Adrenal gland (tissue), 12 donors: ENCODE measurements around the gene CBX5. TPM values are rescaled to one million over a fixed set of nuclear protein-coding genes. Genes with fewer than 3 reads are reported as not detected.

Source experiments
- DNase-seq, 7 donors: peaks; one replicate each; pipeline ENCODE4 v3.0.0-alpha.2; 2019 to 2020
- H3K27ac ChIP-seq, 5 donors: fragments of 200-600 bp; sonication (generic) in 4 of 5; 1 replicate in 3 of 5; 2 replicates in 2 of 5; pipeline versions ENCODE4 v1.5.1 to v1.8.0; 2016 to 2020; ENCODE audit warnings: mild to moderate bottlenecking in 1 of 5
- H3K27me3 ChIP-seq: fragments of 200-600 bp; 2 replicates; pipeline ENCODE4 v1.8.0; 2021
- H3K36me3 ChIP-seq, 2 donors: fragments of 200-600 bp; replicated peaks in 1 of 2; 1 replicate in 1 of 2; 2 replicates in 1 of 2; pipeline versions ENCODE4 v1.5.1 to v1.8.0; 2018 to 2022
- H3K4me1 ChIP-seq, 2 donors: fragments of 200-600 bp; replicated peaks in 1 of 2; 1 replicate in 1 of 2; 2 replicates in 1 of 2; pipeline versions ENCODE4 v1.5.1 to v1.8.0; 2018 to 2021
- H3K4me3 ChIP-seq, 4 donors: fragments of 200-600 bp; sonication (generic) in 3 of 4; one replicate each; pipeline ENCODE4 v1.5.1; 2016 to 2018
- H3K9me3 ChIP-seq, 3 donors: fragments of 200-600 bp; sonication (generic) in 1 of 3; replicated peaks in 1 of 3; 1 replicate in 2 of 3; 2 replicates in 1 of 3; pipeline versions ENCODE4 v1.5.1 to v1.8.0; 2016 to 2021
- POLR2A ChIP-seq, 2 donors: fragments of 450-650 bp; IDR thresholded peaks; one replicate each; pipeline ENCODE4 v1.6.1; 2017; ENCODE audit warnings: antibody characterized with exemption in 2 of 2, mild to moderate bottlenecking in 2 of 2, moderate library complexity in 1 of 2
- WGBS, 4 donors: extraction: QIAGEN DNeasy Blood & Tissue Kit in 2 of 4; methylation state at CpG; one replicate each; pipeline versions ENCODE4 v1.1.5 to v1.1.7; 2013 to 2017; 5-methylcytosine and 5-hydroxymethylcytosine counted together
- intact Hi-C, 2 donors: fragments of 100-400 bp; cut with DNase I; formaldehyde crosslinking; loops; one replicate each; pipeline versions ENCODE4 v1.14.1 to v1.15.0; 2022 to 2023
- polyA plus RNA-seq, 3 donors: library from polyadenylated mRNA; stranded (reverse); fragments of 200-250 nt in 2 of 3; fragments of 350-450 nt in 1 of 3; fragmentation: Illumina TruSeq in 1 of 3; extraction: RNeasy Lipid Tissue Mini Kit (QIAGEN cat#74804) in 1 of 3; gene quantifications; one replicate each; pipeline ENCODE4 v1.2.3, GENCODE V29; 2013 to 2014
- total RNA-seq, 9 donors: library from RNA; depleted of rRNA in 4 of 9; stranded (reverse); fragments of >200 nt in 4 of 9; fragments of 120-200 nt in 1 of 9; fragmentation: NEBNext Ultra II Directional in 1 of 9; extraction: Animal tissue kit (Norgen Biotek cat#: 25700) in 1 of 9; gene quantifications; one replicate each; pipeline versions ENCODE4 v1.1.0 to v1.2.4, GENCODE V29; 2013 to 2023
- TF ChIP-seq, protein P1 (sequence below), 6 experiments: fragments of 450-650 bp in 4 of 6; fragments of 200-600 bp in 2 of 6; sonication (generic) in 1 of 6; IDR thresholded peaks; 1 replicate in 5 of 6; 2 replicates in 1 of 6; pipeline versions ENCODE4 v1.5.1 to v1.8.0; 2016 to 2021; ENCODE audit warnings: antibody characterized with exemption in 6 of 6, mild to moderate bottlenecking in 2 of 6, moderate library complexity in 1 of 6
- donor health status: healthy with polysubstance abuse.
- donor health status: Bipolar disorder and iron deficiency.
- donor health status: DM: yes; HTN: yes; CAD: no.
- donor health status: DM: no; HTN: no; CAD: no.
- donor health status: DM: no; HTN: no; CAD: no.
- donor health status: DM: yes; HTN: yes; CAD: no.

CBX5 gene
- total and polyA plus RNA-seq, 12 donors, result 8.2 to 88.4 (median 54.6) TPM

DNA sequence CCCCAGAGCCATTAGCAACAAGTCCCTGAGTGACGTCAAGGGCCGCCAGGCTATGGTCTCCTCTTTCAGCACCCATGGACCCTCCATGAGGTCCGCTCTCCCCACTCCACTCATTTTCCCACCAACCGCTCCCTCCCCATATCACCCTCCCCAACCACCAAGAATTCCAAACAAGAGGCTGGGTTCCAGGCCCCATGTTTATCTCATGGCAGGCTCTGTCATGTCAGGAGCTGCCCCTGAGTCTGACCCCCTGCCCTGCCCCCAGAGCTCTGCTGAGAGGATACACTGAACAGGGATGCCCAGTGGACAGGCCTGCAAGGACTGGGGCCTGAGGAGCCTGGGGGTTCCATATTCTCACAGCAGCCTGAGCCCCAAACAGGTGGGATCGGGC is 69.5 kb downstream of the CBX5 start:
- H3K27ac ChIP-seq, result no peak overlapping the region
- no peaks in the 10 kb centered on the region for H3K9me3 ChIP-seq
- intact Hi-C loops, result no loop called here
- TF ChIP-seq POLR2A (IDR thresholded peaks at IDR 0.05), result no peak
- TF ChIP-seq, protein P1, sequence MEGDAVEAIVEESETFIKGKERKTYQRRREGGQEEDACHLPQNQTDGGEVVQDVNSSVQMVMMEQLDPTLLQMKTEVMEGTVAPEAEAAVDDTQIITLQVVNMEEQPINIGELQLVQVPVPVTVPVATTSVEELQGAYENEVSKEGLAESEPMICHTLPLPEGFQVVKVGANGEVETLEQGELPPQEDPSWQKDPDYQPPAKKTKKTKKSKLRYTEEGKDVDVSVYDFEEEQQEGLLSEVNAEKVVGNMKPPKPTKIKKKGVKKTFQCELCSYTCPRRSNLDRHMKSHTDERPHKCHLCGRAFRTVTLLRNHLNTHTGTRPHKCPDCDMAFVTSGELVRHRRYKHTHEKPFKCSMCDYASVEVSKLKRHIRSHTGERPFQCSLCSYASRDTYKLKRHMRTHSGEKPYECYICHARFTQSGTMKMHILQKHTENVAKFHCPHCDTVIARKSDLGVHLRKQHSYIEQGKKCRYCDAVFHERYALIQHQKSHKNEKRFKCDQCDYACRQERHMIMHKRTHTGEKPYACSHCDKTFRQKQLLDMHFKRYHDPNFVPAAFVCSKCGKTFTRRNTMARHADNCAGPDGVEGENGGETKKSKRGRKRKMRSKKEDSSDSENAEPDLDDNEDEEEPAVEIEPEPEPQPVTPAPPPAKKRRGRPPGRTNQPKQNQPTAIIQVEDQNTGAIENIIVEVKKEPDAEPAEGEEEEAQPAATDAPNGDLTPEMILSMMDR (IDR thresholded peaks at IDR 0.05), result no peak
- peaks cover 0 to 4% of the 10 kb centered on the region in 2 donors for H3K4me1 ChIP-seq
- H3K36me3 ChIP-seq, result no peaks in the 10 kb centered on the region
- H3K27me3 ChIP-seq, result peaks cover 8% of the 10 kb centered on the region
- WGBS, 4 donors, result 76 to 88% (median 81%) methylated on average over 5 of the region's 5 CpGs
- no peak overlapping the region for H3K4me3 ChIP-seq
- no peak for DNase-seq

DNA sequence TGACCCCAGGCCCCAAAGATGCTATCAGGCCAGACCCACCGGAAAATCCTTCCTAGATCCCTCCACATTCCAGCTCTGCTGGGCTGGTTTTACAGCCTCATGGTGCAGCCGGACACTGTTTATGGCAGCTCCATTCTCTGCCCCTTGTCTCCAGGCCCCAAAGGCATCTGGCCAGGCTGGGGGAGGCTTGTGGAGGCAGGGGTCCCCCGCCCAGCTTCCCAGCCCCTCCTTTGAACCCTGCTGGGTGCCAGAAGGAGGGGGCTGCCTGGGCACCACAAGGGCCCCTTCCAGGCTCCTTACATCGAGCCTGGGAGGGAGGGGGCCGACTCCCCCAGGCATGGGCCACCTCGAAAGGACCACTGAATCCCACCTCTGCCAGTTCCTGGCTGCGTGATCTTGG is 71.3 kb downstream of the CBX5 start:
- WGBS, 4 donors, result 43 to 52% (median 46%) methylated on average over 5 to 7 of the region's 7 CpGs
- no peak overlapping the region for H3K27ac ChIP-seq
- DNase-seq, result no peak
- intact Hi-C loops, result loop anchor here in 1 of 2 donors (5.0 kb wide), 1 partner anchor 206 kb away; the partner anchor contains the start of gene HOXC9
- H3K4me1 ChIP-seq, result no peaks in the 10 kb centered on the region
- H3K27me3 ChIP-seq, result peaks cover 8% of the 10 kb centered on the region
- H3K4me3 ChIP-seq, result no peak overlapping the region
- H3K36me3 ChIP-seq, result no peaks in the 10 kb centered on the region
- H3K9me3 ChIP-seq, result no peaks in the 10 kb centered on the region
- no peak for TF ChIP-seq POLR2A (IDR thresholded peaks at IDR 0.05)
- TF ChIP-seq, protein P1 (IDR thresholded peaks at IDR 0.05), result no peak

GRCh38 chr12:54207539-54208294 is 72.2 kb downstream of the CBX5 start:
- Histone ChIP-seq H3K9me3 (no peaks in the 10 kb centered on the region), H3K36me3 (no peaks in the 10 kb centered on the region), H3K27me3 (peaks cover 8% of the 10 kb centered on the region), H3K4me1 (no peaks in the 10 kb centered on the region), H3K4me3 (no peak overlapping the region), H3K27ac (no peak overlapping the region)
- 30 to 49% (median 34%) methylated on average over 10 to 16 of the region's 16 CpGs for WGBS, 4 donors
- TF ChIP-seq, protein P1 (IDR thresholded peaks at IDR 0.05), result peak; percentile 79 to 95 (median 86)
- TF ChIP-seq POLR2A (IDR thresholded peaks at IDR 0.05), result no peak
- intact Hi-C loops, result loop anchor here in 1 of 2 donors (5.0 kb wide), 1 partner anchor 205 kb away; the partner anchor contains the start of gene HOXC9
- DNase-seq, result peak; percentile 47 to 88 (median 73)

- H3K36me3 ChIP-seq, result no peaks in the 10 kb centered on the region
- H3K27ac ChIP-seq, result no peak overlapping the region
- H3K4me3 ChIP-seq, result no peak overlapping the region
- intact Hi-C loops, result loop anchor here in 1 of 2 donors (5.0 kb wide), 1 partner anchor 204 kb away; the partner anchor contains the start of gene HOXC9
- WGBS, 4 donors, result 68 to 92% (median 84%) methylated on average over 1 of the region's 1 CpG
- H3K27me3 ChIP-seq, result peaks cover 8% of the 10 kb centered on the region
- H3K4me1 ChIP-seq, result no peaks in the 10 kb centered on the region
- TF ChIP-seq, protein P1 (IDR thresholded peaks at IDR 0.05), result no peak
- TF ChIP-seq POLR2A (IDR thresholded peaks at IDR 0.05), result no peak
- H3K9me3 ChIP-seq, result no peaks in the 10 kb centered on the region
- DNase-seq, result no peak
Observed at GRCh38 chr12:54206791-54207190, 73.1 kb downstream of the CBX5 start.
